Forelimb muscle (tissue), 1 donor: ENCODE measurements around the gene ITPA. TPM values are rescaled to one million over a fixed set of nuclear protein-coding genes. Genes with fewer than 3 reads are reported as not detected.

Experiments
- DNase-seq: peaks from one replicate; pipeline ENCODE4 v3.0.0-alpha.2; 2013; ENCODE audit warnings: low read depth
- polyA plus RNA-seq: library from polyadenylated mRNA; unstranded; fragments of 120-200 nt; gene quantifications from one replicate; pipeline ENCODE4 v1.2.1, GENCODE V29; 2013; ENCODE audit not compliant: insufficient read length

ITPA gene
- polyA plus RNA-seq, 1 donor = 45.6 TPM

GRCh38 chr20:3227936-3228749, 18.8 kb downstream of the ITPA start:
- no peak for DNase-seq

- no peak for DNase-seq
Observed at GRCh38 chr20:3228750-3229032, 19.4 kb downstream of the ITPA start.

DNA sequence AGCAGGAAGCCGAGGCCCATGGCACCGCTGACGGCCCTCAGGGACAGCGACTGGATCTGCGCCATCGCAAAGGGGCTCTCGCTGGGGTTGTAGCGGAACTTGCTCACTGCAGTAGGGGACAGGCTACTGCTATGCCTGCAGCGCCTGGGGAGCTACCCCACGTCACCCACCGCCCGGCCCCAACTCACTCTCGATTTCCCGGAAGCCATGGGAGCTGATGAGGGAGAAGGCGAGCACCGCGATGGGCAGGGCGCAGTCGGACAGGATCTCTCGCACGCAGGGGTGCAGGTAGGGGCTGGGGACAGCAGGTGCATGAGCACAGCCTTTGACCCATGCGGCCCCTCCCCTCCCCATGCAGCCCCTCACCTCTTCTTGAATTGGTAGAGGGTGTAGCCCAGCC, 19.9 kb downstream of the ITPA start:
- no peak for DNase-seq

GRCh38 chr20:3229798-3230197, 20.5 kb downstream of the ITPA start:
- DNase-seq = no peak

- no peak for DNase-seq
Observed at GRCh38 chr20:3231116-3231515, 21.8 kb downstream of the ITPA start.

DNA sequence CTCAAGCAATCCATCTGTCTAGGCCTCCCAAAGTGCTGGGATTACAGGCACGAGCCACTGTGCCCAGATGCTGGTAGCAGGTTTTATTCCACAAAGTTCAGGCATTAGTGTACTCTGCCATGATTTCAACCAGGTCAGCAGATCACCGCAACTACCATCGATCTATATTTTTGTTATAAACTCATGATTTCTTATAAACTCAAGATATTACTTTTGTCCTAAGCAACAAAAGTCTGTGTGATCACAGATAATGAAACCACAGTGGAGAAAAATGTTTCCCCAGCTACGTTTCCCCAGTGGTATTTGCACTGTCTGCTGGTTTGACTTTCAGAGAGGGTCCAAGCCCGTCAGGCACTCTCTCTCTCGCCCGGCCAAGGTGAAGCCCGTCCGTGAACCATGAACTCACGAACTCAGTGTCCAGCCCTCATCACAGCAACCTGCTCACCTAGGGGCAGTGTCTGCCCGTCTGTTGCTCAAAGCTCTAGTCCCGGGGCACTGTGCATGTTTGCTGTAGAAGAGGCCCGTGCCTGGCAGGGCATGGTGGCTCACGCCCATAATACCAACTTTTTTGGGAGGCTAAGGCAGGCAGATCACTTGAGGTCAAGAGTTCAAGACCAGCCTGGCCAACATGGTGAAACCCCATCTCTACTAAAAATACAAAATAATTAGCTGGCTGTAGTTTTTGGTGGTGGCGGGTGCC, 22.7 kb downstream of the ITPA start:
- no peak for DNase-seq

DNA sequence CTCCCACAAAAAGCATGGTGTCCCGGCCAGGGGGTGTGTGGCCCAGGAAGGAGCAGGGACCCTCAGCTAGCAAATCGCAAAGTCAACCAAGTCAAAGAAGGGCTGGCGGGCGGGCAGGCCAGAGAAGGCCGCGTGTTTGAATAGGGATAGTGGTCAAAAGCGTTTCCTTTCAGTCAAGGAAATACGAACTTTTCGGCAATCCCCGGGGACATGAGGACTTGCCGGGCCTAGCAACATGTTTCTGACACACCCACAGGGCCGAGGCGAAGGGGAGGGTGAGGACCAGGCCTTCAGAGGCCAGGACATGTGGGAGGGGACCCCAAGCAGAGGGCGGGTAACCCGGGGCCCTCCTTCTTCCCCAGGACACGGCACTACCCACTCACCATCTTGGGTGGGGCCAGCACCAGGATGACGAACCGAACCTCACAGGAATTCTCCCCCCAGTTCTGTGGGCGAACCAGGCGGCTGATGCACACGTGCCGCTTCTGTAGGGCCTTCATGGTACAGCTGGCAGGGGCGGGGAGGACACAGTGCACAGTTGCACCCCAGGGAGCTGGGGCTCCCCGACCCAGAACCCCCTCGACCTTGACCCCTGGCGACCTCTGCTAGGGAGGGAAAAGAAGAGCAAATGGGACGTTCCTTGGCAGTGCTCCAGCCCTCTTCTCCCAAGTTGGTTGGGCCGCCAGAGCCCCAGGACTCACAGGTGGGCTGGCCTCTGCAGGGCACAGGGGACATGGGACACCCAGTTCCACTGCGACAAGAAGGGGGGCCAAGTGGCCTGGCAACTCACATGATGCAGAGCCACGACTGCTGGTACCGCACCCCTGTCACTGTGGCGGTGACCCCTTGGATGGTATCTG, 24.1 kb downstream of the ITPA start:
- no peak for DNase-seq

DNA sequence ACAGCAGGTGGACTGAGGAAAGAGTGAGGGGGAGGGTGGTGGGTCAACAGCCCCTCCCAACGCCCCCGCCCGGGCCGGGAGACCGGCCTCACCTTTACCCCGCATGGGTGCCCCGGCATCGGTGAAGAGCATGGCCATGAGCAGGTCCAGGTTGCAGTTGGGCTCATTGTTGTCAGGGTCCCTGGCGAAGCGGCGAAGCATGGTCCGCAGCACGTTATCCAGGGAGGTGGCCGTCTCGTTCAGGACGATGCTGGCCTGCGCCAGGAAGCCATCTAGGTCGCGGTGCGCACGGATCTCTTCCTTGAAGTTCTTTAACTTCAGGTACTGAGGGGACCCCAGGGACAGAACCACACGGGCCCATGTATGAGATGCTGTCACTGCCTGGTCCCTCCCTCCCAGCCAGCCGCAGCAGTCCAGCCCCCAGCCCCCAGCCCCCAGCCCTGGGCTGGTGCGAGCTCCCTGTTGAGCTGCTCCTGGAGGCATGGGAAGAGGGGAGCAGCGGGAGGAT, 24.7 kb downstream of the ITPA start:
- DNase-seq = no peak

GRCh38 chr20:3235666-3236324, 26.5 kb downstream of the ITPA start:
- no peak for DNase-seq

DNA sequence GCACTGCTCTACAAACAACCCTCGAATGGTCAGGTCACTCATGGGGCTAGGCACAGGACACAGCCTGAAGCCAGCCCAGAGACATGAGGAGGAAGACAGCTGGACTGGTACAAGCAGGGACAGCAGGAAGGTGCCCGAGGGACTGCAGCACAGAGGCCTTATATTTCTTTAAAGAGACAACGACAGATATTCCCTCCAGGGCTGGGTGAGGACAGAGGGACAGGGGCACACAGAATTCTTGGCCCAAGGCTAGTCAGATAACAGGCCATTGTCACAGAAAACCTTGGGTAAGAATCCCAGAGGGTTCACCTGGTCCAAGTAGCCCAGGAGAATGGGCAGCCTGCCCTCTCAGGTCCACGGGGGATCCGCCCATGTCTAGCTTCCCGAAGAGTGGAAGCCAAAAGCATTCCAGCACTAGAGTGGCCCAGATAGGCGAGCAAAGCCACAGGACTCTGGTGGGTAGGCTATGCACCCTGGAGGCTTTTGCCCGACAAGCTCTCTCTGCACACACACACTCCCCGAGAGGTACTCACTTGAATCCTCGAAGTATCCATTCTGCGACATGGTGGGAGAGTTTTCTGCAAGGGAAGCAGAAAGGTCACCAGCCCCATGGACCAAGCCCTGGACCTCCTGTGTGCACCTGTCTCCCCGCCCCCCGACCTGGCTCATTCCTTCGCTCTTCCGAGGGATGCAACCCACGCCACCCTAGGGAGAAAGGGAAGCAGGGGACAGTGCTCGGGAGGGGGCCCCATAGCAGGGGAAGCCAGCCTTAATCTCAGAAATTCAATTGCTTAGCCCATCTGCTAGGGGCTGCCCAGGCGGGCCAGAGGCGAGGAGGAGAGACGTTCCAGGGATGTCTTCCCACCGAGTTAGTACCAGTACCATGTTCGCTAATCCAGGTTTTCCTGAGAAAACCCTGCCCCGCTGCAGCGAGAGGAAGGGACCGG, 28.0 kb downstream of the ITPA start:
- no peak for DNase-seq

DNA sequence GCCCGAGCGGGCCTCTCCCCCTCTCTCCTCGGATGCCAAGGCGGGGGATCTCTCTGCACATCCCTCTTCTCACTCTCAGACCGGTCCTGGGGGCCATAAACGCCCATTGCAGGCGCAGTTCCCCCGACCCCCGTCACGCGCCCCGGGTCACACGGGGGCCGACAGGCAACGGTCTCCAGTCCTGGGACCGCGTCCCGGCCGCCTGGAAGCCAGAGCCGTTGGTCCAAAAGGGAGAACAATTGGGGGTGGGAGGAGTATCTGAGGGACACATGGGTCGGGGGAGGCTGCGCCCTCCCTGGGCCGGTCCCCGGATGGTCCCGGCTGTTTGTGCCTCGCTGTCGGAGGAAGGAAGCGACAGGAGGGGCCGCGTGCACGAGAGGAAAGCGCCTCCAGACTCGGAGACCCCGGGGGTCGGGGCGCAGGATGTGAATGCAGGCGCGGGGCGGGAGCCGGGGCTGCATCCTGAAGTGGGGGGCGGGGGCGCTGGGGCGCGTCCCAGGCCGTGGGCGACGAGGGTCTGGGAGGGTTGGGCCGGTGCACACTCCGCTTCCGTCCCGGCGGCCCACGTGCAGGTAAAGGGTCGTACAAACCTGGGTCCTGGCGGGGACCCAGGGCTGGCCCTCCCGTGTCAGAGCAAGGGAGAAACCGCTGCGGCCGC, 28.8 kb downstream of the ITPA start:
- no peak for DNase-seq

DNA sequence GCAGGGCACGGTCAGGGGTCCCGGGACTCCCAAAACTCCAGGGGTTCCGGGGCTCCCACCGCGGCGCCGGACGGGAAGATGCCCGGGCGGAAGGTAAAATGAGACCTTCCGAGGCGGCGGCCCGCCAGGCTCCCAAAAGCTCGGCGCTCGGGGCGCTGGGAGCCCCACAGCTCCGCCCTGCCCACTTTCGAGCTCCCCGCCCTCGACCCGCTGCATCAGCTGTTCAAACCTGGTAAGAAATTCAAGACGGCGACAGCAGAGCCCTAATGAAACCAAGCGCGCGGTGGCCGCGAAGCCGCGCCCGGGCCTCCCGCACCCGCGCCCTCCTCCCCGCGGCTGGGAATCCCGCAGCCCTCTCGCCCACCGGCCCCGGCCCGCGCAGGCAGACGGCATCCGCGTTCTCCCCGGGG, 29.3 kb downstream of the ITPA start:
- DNase-seq = no peak

- DNase-seq = no peak
Observed at GRCh38 chr20:3239026-3239866, 29.9 kb downstream of the ITPA start, which contains the start of gene SLC4A11. Gene SLC4A11 (minus strand): TSS chr20:3239190. CDS start chr20:3239137, 53 bp downstream.

- no peak for DNase-seq
Observed at GRCh38 chr20:3239867-3240775, 30.8 kb downstream of the ITPA start.

DNA sequence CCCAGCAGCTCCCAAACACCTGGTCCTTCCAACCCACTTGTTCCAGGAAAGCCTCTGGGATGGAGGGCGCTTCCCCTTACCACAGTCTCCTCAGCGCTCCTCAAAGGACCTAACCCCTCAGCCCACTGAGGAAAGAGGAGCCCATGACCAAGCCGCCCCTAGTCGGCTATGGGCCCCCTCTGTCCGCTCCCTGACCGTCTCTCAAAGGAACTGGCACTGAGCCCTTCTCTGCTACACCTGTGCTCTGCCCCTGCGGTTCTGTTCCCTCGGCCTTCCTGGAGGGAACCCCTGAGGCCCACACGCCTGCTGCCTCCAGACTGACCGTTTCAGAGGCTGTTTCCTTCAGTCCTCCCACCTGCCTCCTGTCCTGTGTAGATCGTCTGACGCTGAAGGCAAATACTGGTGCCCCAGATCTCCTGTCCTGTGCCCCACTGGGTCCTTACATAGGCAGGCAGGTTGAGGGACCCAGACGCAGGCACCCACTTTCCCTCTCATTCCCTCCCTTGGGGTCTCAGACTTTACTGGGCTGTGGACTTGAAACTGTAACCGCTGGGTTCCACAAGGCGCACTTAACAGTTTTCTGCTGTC, 31.6 kb downstream of the ITPA start:
- DNase-seq = no peak

DNA sequence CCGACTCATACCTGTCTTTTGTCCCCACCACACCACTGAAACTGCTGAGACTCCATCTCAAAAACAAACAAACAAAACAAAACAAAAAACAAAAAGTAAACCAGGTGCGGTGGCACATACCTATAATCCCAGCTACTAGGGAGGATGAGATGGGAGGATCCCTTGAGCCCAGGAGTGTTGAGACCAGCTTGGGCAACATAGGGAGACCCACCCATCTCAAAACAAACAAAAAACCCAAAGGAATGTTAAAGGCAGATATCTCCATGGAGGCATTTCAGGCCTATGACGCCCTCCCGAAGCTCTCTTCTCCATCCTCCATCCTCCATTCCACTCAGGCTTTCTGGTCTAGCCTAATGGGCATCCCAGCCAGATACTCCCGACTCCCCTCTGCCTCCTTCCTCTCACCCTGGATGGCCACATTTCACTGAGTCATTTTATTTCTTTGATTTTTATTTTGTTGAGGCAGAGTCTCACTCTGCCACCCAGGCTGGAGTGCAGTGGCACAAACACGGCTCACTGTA, 32.9 kb downstream of the ITPA start:
- DNase-seq = no peak

DNA sequence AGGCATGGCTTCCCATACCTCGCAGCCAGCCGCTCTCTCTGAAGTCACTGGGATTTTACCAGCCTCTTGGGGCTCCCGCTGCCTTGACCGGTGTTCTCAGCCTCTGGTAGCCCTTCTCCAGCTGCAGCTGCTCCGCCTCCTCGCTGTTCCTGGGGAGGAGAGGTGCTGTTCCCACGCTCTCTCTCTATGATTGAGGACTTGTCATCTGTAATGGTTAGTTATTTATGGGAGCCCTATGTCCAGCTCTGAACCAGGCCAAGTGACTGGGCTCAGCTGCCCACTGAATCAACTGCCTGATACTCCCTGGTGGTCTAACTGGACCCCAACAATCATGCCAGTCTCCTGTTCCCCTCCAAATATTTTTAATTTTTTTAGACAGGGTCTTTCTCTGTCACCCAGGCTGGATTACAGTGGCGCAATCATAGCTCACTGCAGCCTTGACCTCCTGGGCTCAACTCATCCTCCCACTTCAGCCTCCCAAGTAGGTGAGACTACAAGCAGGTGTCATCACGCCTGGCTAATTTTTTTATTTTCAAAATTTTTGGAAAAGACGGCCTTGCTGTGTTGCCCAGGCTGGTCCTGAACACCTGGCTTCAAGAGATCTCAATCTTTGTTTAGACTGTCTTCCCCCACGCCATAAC, 34.5 kb downstream of the ITPA start:
- no peak for DNase-seq
